Stimulated activated CD4-positive, alpha-beta T cell treated with anti-CD3 and anti-CD28 coated beads, Interleukin-15, amount 100 ng/mL, for 24 hours (primary cell): ENCODE data around the gene FSTL4.
"Not testable (repeated sequence)": the region's sequence is repeated elsewhere in the genome, so short reads cannot be mapped to it uniquely, and the experiment has no call there.

Experiments used
- DNase-seq: peaks from one replicate; pipeline ENCODE4 v3.0.0-alpha.2; 2020

The FSTL4 gene

GRCh38 chr5:133451926-133452325 is 160.4 kb downstream of the FSTL4 start:
- no peak for DNase-seq

DNA sequence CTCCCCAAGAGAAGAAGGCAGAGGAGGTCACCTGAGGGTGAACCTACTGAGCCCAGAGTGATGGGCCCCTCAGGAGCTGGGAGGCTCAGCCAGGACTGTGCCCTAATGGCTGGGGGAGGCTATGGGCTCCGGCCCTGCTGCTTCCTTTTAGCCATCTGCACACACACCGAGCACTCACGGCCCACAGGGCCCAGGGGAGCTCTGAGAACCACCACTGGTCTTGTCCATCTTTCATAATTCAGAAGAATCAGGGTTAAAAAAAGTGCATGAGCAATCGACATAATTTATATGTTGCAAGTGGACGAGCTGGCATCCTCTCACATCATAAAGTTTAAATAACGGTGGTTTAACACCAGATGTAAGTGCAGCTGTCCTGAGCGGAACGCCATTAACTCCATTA is 162.1 kb downstream of the FSTL4 start:
- no peak for DNase-seq

GRCh38 chr5:133449181-133449580 is 163.2 kb downstream of the FSTL4 start:
- no peak for DNase-seq

DNA sequence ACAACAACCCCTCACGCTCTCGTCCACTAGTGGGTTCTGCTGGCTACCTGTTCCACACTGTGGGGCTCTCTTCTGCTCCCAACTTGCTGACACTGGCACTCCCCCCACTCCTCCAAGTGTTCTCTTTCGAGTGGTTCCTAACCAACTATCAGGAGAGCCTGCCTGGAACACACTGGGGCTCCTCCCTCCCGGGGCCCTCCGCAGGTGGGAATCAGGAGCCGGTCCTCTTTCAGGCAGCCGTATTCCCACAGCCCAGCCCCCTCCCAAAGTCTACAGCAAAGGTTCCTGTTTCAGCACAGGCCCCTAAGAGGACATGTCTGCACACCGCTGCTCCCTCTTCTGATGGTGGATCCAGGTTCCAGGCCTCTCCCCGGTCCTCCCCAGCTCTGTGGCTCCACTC is 165.9 kb downstream of the FSTL4 start:
- DNase-seq = no peak

- DNase-seq = no peak
Observed at GRCh38 chr5:133445744-133446143, 166.6 kb downstream of the FSTL4 start.

- not testable (repeated sequence) for DNase-seq
Observed at GRCh38 chr5:133445204-133445603, 167.1 kb downstream of the FSTL4 start.

- DNase-seq = no peak
Observed at GRCh38 chr5:133444711-133445110, 167.6 kb downstream of the FSTL4 start.

DNA sequence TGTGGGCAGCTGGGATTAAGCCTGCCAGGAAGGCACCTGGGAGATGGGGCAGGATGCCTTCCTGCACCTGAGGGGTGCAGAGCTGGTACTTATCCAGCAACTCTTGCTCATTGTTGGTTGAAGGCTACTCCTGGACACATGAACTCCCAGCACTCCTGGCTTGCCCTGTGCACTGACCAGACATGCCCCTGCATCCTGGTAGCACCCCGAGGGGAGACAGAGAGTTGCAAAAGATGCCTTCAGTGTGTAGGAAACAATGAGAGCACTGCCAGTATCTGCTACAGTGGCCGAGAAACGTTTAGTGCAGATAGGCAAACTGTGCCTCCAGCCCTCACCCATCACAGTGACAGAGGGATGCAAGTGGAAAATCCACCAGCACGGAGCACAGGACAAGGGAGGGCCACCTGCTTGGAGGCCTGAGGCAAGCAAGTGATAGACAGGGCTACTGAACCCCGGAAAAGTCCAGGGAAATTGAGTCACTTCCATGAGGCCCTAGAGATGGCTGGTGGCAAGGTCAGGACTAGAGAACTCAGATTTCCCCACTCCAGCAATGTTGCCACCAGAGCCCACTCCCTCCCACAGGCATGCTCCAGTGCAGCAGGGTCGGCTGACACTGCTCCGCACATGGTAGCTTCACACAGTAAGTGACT is 171.1 kb downstream of the FSTL4 start:
- no peak for DNase-seq

DNA sequence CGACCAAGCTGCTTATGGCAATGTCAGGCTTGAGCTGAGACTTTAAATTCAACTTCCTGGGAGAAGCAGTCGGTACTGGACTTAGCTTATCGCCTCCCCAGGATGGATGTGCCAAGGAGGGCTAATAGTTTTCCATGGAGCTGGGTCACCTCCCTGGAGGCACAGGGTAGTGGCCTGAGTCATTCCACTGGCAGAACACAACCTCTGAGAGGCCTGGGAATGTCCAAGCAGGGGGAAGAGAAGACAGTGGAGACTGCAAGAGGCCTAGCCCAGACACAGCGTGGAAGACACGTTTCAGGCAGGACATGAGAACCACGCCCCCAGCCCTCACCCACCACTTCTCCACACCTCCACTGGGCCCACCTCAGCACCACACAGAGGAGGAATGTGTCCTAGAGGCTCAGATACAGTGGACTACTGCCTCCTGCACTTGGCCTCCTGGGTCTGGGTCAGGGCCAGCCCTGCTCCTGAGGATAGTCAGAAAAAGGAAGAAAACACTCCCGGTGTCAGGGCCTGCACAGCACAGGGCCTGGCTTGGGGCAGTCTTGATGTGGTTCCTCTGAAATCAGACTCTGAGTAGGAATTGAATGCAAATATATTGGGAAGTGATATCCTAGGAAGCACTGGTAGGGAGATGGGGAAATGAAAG is 171.8 kb downstream of the FSTL4 start:
- no peak for DNase-seq

GRCh38 chr5:133439859-133440258 is 172.5 kb downstream of the FSTL4 start:
- DNase-seq = no peak

GRCh38 chr5:133438487-133438886 is 173.9 kb downstream of the FSTL4 start:
- no peak for DNase-seq

DNA sequence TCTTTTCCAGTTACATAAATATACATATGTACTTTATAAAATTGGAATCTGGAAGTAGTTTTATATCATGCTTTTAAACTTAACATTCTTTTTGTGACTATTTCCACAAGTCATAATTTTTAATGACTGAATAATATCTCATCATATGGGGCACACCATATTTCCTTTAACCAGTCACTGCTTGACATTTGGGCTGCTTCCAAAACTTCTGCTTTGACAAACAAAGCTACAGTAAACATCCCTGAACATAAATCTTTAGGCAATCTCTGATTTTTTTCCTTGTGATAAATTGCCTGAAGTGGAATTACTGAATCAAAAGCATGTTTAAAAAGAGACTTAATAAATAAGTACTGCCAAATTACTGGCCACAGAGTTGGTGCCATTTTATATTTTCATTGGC is 178.0 kb downstream of the FSTL4 start:
- DNase-seq = no peak

- no peak for DNase-seq
Observed at GRCh38 chr5:133433641-133434040, 178.7 kb downstream of the FSTL4 start.

GRCh38 chr5:133432956-133433532 is 179.3 kb downstream of the FSTL4 start:
- no peak for DNase-seq

- no peak for DNase-seq
Observed at GRCh38 chr5:133431326-133431865, 180.9 kb downstream of the FSTL4 start.

- no peak for DNase-seq
Observed at GRCh38 chr5:133430095-133430494, 182.2 kb downstream of the FSTL4 start.

GRCh38 chr5:133429046-133429445 is 183.3 kb downstream of the FSTL4 start:
- no peak for DNase-seq

DNA sequence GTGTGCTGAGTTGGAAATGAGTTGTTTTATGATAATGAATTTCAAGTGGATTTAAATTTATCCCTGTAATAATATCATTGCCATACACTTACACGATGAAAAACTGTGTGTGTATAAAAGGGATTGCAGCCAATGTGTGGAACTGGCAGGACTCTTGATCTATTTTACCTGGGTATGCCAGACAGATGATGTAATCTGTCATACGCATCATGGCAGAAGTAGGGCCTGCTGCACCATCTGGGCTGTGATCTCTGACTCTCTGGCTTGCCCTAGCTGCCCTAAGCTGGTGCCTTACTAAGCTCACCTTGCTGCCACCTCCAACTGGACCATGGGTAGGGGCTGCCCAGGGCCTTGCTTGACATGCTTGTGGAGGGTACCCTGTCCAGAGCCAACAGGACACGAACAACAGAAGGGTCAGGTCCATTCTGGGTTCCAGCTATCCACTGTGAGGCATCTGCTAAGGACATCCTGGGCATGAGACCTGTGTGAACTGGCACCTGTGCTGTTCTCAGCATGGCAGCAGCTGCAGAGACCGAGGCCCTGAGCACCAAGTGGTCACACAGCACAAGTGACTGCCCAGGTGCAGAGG is 184.2 kb downstream of the FSTL4 start:
- no peak for DNase-seq

GRCh38 chr5:133427121-133427777 is 185.1 kb downstream of the FSTL4 start:
- DNase-seq = no peak

DNA sequence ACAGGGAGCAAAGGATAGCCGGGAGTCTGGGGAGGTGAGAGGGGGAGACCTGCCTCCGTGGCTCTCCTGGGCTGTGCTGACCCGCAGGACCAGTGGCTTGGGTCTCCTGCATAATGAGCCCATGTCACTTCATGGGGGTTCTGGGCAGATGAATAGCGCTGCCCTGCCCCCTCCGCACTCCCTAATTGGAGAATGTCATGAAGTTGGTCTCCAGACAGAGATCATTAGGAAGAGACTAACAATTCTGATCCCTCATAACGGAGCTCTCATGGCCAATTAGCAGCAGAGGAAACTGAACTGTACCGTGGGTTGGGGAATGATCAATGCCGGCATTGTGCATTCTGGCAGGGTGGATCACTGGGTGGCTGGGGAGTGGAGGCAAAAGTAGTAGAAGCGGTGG is 186.1 kb downstream of the FSTL4 start:
- no peak for DNase-seq

DNA sequence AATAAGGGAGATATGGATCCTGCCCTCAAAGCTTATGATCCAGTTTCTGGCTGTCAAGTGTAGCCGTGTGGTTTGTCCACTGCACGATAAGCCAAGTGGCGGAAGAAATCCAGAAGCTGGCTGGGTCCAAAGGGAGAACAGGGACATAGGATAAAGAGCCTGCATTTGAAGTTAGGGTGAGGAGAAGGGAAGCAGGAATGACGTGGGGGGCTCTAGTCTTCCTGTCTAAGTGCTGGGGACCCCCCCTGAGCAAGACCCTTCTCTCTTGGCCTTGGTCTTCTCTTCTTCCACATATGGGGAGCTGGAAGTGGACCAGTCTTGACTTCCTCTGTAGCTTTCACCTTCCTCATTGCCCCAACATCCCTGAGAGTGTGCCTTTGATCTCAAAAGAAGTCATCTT is 186.6 kb downstream of the FSTL4 start:
- no peak for DNase-seq

- DNase-seq = no peak
Observed at GRCh38 chr5:133425222-133425621, 187.1 kb downstream of the FSTL4 start.

GRCh38 chr5:133423618-133424282 is 188.6 kb downstream of the FSTL4 start:
- DNase-seq = peak; percentile 83
